Type B pancreatic cell (in vitro differentiated cells): Measurements from ENCODE around the gene PARVA. TPM values are rescaled to one million over a fixed set of nuclear protein-coding genes. Genes with fewer than 3 reads are reported as not detected.

ENCODE experiments used
- DNase-seq: peaks from one replicate; pipeline ENCODE4 v3.0.0; 2021; ENCODE audit warnings: mixed read lengths; ENCODE audit not compliant: unreplicated experiment; ENCODE audit errors: extremely low spot score
- H3K27ac Mint-ChIP-seq: 2 replicates; pipeline ENCODE4 v1.8.0; 2021; ENCODE audit warnings: mild to moderate bottlenecking, mixed read lengths
- H3K27me3 Mint-ChIP-seq: 2 replicates; pipeline ENCODE4 v1.8.0; 2021; ENCODE audit warnings: mixed read lengths
- H3K36me3 Mint-ChIP-seq: 2 replicates; pipeline ENCODE4 v1.8.0; 2021; ENCODE audit warnings: mixed read lengths
- H3K4me1 Mint-ChIP-seq: one replicate; pipeline ENCODE4 v1.8.0; 2021; ENCODE audit warnings: mixed read lengths; ENCODE audit not compliant: unreplicated experiment
- H3K4me3 Mint-ChIP-seq: 2 replicates; pipeline ENCODE4 v1.8.0; 2021; ENCODE audit warnings: mild to moderate bottlenecking, mixed read lengths
- H3K9me3 Mint-ChIP-seq: 2 replicates; pipeline ENCODE4 v1.8.0; 2021; ENCODE audit warnings: mixed read lengths
- CTCF ChIP-seq: fragments of 200-600 bp; sonication (generic); conservative IDR thresholded peaks from 2 replicates; pipeline ENCODE4 v1.5.0; 2021; ENCODE audit warnings: antibody characterized with exemption, mild to moderate bottlenecking
- total RNA-seq: library from RNA; stranded (reverse); gene quantifications from 2 replicates; pipeline ENCODE4 v1.2.1, GENCODE V29; 2021; ENCODE audit warnings: low replicate concordance

The PARVA gene
- total RNA-seq, 1 donor from 2014 or later = 49.4 TPM

DNA sequence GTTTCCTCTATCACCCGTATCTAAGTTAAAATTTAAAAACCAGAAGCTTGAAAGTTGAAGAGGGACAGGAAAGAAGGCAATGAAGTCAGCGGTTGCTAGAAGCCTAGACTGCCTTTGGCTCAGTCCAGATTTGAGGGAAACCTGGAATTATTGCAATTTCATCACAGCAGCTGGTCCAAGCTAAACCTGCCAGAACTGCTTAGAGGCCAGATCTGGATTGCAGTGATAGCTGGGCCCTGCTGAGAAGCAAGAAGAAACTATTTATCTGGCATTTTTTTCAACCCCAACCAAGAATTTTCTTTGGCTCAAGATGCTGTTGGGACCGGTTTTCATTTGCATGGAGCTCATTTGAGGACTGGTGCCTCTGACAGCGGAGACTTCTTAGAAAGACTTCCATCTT, 175.3 kb downstream of the PARVA start:
- Mint-ChIP-seq H3K4me1 (peaks cover 14% of the 10 kb centered on the region), H3K27me3 (no peaks in the 10 kb centered on the region), H3K9me3 (peaks cover 4% of the 10 kb centered on the region), H3K4me3 (no peak overlapping the region), H3K27ac (no peak overlapping the region), H3K36me3 (no peaks in the 10 kb centered on the region)
- TF ChIP-seq CTCF = no peak
- DNase-seq = no peak

GRCh38 chr11:12554122-12554521, 176.8 kb downstream of the PARVA start:
- H3K27me3 Mint-ChIP-seq = no peaks in the 10 kb centered on the region
- no peak overlapping the region for H3K27ac Mint-ChIP-seq
- H3K36me3 Mint-ChIP-seq = no peaks in the 10 kb centered on the region
- TF ChIP-seq CTCF = no peak
- no peak overlapping the region for H3K4me3 Mint-ChIP-seq
- DNase-seq = no peak
- H3K9me3 Mint-ChIP-seq = no peaks in the 10 kb centered on the region
- peaks cover 9% of the 10 kb centered on the region for H3K4me1 Mint-ChIP-seq

DNA sequence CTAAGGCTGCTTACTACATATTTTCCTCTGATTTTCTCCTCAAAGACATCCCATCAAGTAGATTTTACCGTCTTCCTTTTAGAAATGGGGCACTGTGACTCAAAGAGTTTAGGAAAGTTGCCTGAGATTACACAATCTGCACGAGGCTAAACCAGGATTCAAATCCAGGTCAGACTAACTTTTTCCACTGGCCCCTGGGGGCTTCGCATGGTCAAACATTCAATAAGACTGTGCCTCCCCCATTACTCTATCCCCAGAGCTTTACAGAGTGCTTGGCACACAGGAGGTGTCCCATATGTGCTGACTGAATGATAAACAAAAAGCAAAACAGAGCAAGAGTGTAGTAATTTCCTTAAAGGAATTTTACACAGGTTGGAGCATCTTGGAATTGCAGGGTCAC, 178.8 kb downstream of the PARVA start:
- DNase-seq = no peak
- Mint-ChIP-seq H3K36me3 (no peaks in the 10 kb centered on the region), H3K4me3 (no peak overlapping the region), H3K4me1 (peaks cover 9% of the 10 kb centered on the region), H3K27ac (no peak overlapping the region), H3K27me3 (no peaks in the 10 kb centered on the region), H3K9me3 (no peaks in the 10 kb centered on the region)
- TF ChIP-seq CTCF = no peak

GRCh38 chr11:12556788-12557384, 179.5 kb downstream of the PARVA start:
- H3K4me1 Mint-ChIP-seq = peaks cover 9% of the 10 kb centered on the region
- H3K27ac Mint-ChIP-seq = no peak overlapping the region
- H3K36me3 Mint-ChIP-seq = no peaks in the 10 kb centered on the region
- H3K9me3 Mint-ChIP-seq = no peaks in the 10 kb centered on the region
- no peaks in the 10 kb centered on the region for H3K27me3 Mint-ChIP-seq
- TF ChIP-seq CTCF = no peak
- no peak for DNase-seq
- no peak overlapping the region for H3K4me3 Mint-ChIP-seq

DNA sequence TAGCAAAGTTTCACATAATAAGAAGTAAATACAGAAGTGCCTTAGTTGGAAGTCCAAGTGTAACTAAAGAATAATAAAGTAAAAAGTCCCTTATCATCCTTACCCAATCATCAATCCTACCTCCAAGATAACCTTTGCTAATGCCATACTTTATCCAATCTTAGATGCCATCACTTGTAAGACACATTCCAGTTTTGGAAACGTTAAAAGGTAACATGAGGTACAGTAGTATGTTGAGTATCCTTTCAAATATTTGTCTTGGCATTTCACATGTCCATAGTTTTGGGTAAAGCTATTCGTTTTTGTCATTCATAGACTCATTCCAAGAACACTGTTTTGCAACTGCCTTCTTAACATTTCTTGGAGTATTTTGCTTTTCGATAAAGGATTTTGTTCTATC, 181.6 kb downstream of the PARVA start:
- Mint-ChIP-seq H3K27ac (no peak overlapping the region), H3K4me1 (peaks cover 9% of the 10 kb centered on the region), H3K36me3 (no peaks in the 10 kb centered on the region), H3K4me3 (no peak overlapping the region), H3K9me3 (no peaks in the 10 kb centered on the region), H3K27me3 (no peaks in the 10 kb centered on the region)
- no peak for DNase-seq
- no peak for TF ChIP-seq CTCF

DNA sequence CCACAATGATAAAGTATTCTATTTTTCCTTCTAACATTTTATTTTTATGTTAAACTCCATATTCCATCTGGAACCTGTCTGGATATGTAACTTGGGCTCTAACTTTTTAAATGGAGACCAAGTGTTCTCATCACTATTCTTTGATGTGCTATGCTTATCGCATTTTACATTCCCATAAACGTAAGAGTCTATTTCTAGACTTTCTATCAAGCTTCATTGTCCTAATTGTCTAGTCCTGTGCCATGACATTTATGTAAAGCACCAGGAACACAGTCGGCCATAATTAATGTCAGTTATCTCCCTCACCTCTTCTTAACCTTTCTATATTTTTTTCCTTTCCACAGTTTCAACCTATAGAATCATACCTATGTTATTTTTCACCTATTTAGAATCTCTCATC, 183.0 kb downstream of the PARVA start:
- DNase-seq = no peak
- Mint-ChIP-seq H3K4me1 (peaks cover 9% of the 10 kb centered on the region), H3K36me3 (no peaks in the 10 kb centered on the region), H3K27me3 (no peaks in the 10 kb centered on the region), H3K4me3 (no peak overlapping the region), H3K9me3 (no peaks in the 10 kb centered on the region), H3K27ac (no peak overlapping the region)
- TF ChIP-seq CTCF = no peak
